CD4-positive, alpha-beta T cell (primary cell): ENCODE results near the gene CCL13. TPM values are rescaled to one million over a fixed set of nuclear protein-coding genes. Genes with fewer than 3 reads are reported as not detected.

Experiments used
- ATAC-seq: fragments of 200-7000 bp; cut with Tn5 transposase; one replicate; pipeline ENCODE4 v1.10.0; 2022; ENCODE audit warnings: mild to moderate bottlenecking; ENCODE audit not compliant: poor library complexity
- CTCF ChIA-PET: fragments of 350-600 bp; sonication (Branson Sonifier 250); formaldehyde crosslinking; loops from one replicate; lab custom pipeline; 2021; ENCODE audit warnings: antibody characterized with exemption, inconsistent platforms; lab: Charles Lee
- POLR2A ChIA-PET: fragments of 350-600 bp; sonication (Branson Sonifier 250); formaldehyde crosslinking; loops from one replicate; lab custom pipeline; 2021; ENCODE audit warnings: antibody characterized with exemption, inconsistent platforms; lab: Charles Lee
- DNase-seq, 14 experiments: peaks; one replicate each; pipeline ENCODE4 v3.0.0-alpha.2; 2013 to 2020; ENCODE audit warnings: mixed read lengths in 2 of 14
- H3K27ac ChIP-seq, 2 donors: one replicate each; pipeline versions ENCODE4 v1.5.1 to v1.7.0; 2013; ENCODE audit warnings: low read length in 2 of 2, low read depth in 1 of 2, mild to moderate bottlenecking in 1 of 2
- H3K27me3 ChIP-seq, 2 experiments: 1 replicate in 1 of 2; 2 replicates in 1 of 2; pipeline versions ENCODE4 v1.6.1 to v1.7.0; 2013; ENCODE audit warnings: low read length in 2 of 2, control low read depth in 1 of 2, mild to moderate bottlenecking in 1 of 2, moderate library complexity in 1 of 2; ENCODE audit not compliant: insufficient read depth in 2 of 2, control insufficient read depth in 1 of 2
- H3K36me3 ChIP-seq: one replicate; pipeline ENCODE4 v1.6.1; 2013; ENCODE audit warnings: low read length, control low read depth; ENCODE audit not compliant: insufficient read depth
- H3K4me1 ChIP-seq: one replicate; pipeline ENCODE4 v1.6.1; 2013; ENCODE audit warnings: low read length, control low read depth; ENCODE audit not compliant: insufficient read depth
- H3K4me3 ChIP-seq: one replicate; pipeline ENCODE4 v1.5.1; 2013; ENCODE audit warnings: mild to moderate bottlenecking, low read length, moderate library complexity
- H3K9me3 ChIP-seq, 2 experiments: 1 replicate in 1 of 2; 2 replicates in 1 of 2; pipeline versions ENCODE4 v1.6.1 to v1.7.0; 2013; ENCODE audit warnings: low read length in 2 of 2, mild to moderate bottlenecking in 2 of 2, control low read depth in 1 of 2, moderate library complexity in 1 of 2; ENCODE audit not compliant: control insufficient read depth in 1 of 2, insufficient read depth in 1 of 2
- H3K27ac Mint-ChIP-seq: one replicate; pipeline ENCODE4 v1.8.0; 2020; ENCODE audit warnings: mixed read lengths
- H3K27me3 Mint-ChIP-seq: one replicate; pipeline ENCODE4 v1.8.0; 2021; ENCODE audit warnings: mixed read lengths
- H3K36me3 Mint-ChIP-seq: one replicate; pipeline ENCODE4 v1.8.0; 2021; ENCODE audit warnings: low read depth, mixed read lengths
- H3K4me1 Mint-ChIP-seq: one replicate; pipeline ENCODE4 v1.8.0; 2021; ENCODE audit warnings: low read depth, mixed read lengths
- H3K4me3 Mint-ChIP-seq: one replicate; pipeline ENCODE4 v1.8.0; 2020; ENCODE audit warnings: mild to moderate bottlenecking, mixed read lengths
- H3K9me3 Mint-ChIP-seq: one replicate; pipeline ENCODE4 v1.8.0; 2020; ENCODE audit warnings: mixed read lengths
- intact Hi-C, 2 experiments: fragments of 100-400 bp; cut with DNase I in 1 of 2; cut with micrococcal nuclease in 1 of 2; formaldehyde crosslinking; loops; one replicate each; pipeline versions ENCODE4 v1.15.1 to v1.9.0; 2023 to 2025; cut with DNase I, micrococcal nuclease
- total RNA-seq, 174 experiments: library from RNA in 2 of 174; stranded (reverse) in 2 of 174; gene quantifications; one replicate each; pipeline ENCODE4 v1.2.3 and lab custom pipeline; 2021 to 2026
- TF ChIP-seq, protein P1 (sequence below): fragments of 200-600 bp; IDR thresholded peaks from one replicate; pipeline ENCODE4 v1.8.0; 2022; ENCODE audit warnings: antibody characterized with exemption, mild to moderate bottlenecking

CCL13 gene
- total RNA-seq, 2 experiments from 2014 or later, result not detected

DNA sequence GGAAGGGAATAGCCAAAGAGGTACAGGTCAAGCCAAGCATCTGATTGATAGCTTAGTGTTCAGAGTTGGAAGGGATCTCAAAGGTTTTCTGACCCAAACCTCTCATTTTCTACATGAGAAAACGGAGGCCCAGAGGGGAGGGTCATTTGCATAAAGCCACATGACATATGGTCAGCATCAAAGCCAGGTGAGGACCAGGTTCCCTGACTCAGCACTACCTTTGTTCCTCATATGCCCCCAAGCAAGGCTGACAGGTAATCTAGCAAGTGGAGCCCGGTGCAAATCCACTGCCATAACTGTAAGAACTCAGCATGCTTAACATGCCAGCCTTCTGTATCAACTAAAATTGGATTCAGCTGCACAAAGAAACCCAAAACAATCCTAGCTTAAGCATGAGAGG lies 35.0 kb downstream of the CCL13 start:
- Histone ChIP-seq H3K4me3 (no peak overlapping the region), H3K4me1 (no peaks in the 10 kb centered on the region), H3K9me3 (no peaks in the 10 kb centered on the region), H3K36me3 (no peaks in the 10 kb centered on the region), H3K27ac (no peak overlapping the region), H3K27me3 (no peaks in the 10 kb centered on the region)
- intact Hi-C loops, result no loop called here
- no peak overlapping the region for H3K27ac Mint-ChIP-seq
- DNase-seq (no peak), ATAC-seq (no peak)
- H3K4me3 Mint-ChIP-seq, result no peak overlapping the region
- H3K4me1 Mint-ChIP-seq, result no peaks in the 10 kb centered on the region
- H3K27me3 Mint-ChIP-seq, result no peaks in the 10 kb centered on the region
- H3K9me3 Mint-ChIP-seq, result no peaks in the 10 kb centered on the region
- no peaks in the 10 kb centered on the region for H3K36me3 Mint-ChIP-seq
- TF ChIP-seq, protein P1, sequence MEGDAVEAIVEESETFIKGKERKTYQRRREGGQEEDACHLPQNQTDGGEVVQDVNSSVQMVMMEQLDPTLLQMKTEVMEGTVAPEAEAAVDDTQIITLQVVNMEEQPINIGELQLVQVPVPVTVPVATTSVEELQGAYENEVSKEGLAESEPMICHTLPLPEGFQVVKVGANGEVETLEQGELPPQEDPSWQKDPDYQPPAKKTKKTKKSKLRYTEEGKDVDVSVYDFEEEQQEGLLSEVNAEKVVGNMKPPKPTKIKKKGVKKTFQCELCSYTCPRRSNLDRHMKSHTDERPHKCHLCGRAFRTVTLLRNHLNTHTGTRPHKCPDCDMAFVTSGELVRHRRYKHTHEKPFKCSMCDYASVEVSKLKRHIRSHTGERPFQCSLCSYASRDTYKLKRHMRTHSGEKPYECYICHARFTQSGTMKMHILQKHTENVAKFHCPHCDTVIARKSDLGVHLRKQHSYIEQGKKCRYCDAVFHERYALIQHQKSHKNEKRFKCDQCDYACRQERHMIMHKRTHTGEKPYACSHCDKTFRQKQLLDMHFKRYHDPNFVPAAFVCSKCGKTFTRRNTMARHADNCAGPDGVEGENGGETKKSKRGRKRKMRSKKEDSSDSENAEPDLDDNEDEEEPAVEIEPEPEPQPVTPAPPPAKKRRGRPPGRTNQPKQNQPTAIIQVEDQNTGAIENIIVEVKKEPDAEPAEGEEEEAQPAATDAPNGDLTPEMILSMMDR, result no peak
- CTCF ChIA-PET, result no interaction called here
- POLR2A ChIA-PET, result no interaction called here

DNA sequence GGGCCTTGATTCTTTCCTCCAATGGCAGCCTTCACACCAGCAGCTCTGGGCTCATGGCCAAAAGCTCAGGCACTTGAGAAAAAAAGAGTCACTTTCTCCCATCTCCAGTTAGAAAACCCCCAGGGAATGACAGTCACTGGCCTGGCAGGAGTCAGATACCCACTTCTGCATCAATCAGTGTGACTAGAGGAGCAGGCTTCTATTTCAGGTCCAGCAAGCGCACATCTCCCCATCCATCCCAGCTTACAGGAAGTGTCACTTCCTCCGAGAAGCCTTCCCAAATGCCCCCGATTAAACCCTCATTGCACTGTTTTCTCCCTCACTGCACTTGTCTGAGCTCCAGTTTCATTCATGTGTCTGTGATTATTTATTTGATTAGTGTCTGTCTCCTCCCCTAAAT lies 37.1 kb downstream of the CCL13 start:
- CTCF ChIA-PET, result no interaction called here
- Mint-ChIP-seq H3K4me1 (no peaks in the 10 kb centered on the region), H3K9me3 (no peaks in the 10 kb centered on the region), H3K36me3 (no peaks in the 10 kb centered on the region), H3K27me3 (no peaks in the 10 kb centered on the region), H3K4me3 (no peak overlapping the region), H3K27ac (no peak overlapping the region)
- no peak overlapping the region for H3K4me3 ChIP-seq
- POLR2A ChIA-PET, result no interaction called here
- no peak for ATAC-seq
- no peak overlapping the region for H3K27ac ChIP-seq
- TF ChIP-seq, protein P1, result no peak
- H3K4me1 ChIP-seq, result no peaks in the 10 kb centered on the region
- DNase-seq, result no peak
- no peaks in the 10 kb centered on the region for H3K36me3 ChIP-seq
- no peaks in the 10 kb centered on the region for H3K27me3 ChIP-seq
- intact Hi-C loops, result no loop called here
- H3K9me3 ChIP-seq, result no peaks in the 10 kb centered on the region

DNA sequence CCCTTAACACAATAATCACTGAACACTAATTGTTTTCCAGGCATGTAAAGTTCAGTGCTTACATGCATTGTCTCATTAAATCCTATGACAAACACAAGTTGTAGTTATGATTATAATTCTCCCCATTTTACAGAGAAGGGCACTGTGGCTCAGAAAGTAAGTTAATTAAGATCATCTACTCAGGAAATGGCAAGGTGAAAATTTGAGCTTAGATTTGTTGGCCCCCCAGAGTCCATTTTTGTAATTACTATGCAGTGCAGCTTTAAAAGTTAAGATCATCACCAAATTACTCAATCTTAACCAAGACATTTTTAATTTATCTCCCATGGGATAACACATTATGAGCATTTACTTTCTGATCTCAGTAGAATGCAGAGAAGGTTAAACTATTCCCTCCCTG lies 41.0 kb downstream of the CCL13 start:
- Histone ChIP-seq H3K9me3 (no peaks in the 10 kb centered on the region), H3K4me1 (no peaks in the 10 kb centered on the region), H3K36me3 (no peaks in the 10 kb centered on the region), H3K4me3 (no peak overlapping the region), H3K27me3 (no peaks in the 10 kb centered on the region), H3K27ac (no peak overlapping the region)
- Mint-ChIP-seq H3K27me3 (no peaks in the 10 kb centered on the region), H3K27ac (no peak overlapping the region), H3K4me1 (no peaks in the 10 kb centered on the region), H3K36me3 (no peaks in the 10 kb centered on the region), H3K9me3 (no peaks in the 10 kb centered on the region), H3K4me3 (no peak overlapping the region)
- DNase-seq, result no peak
- ChIA-PET POLR2A (no interaction called here), CTCF (no interaction called here)
- intact Hi-C loops, result no loop called here
- TF ChIP-seq, protein P1, result no peak
- ATAC-seq, result no peak
